HepG2 (cell line): Measurements from ENCODE around the gene SKP1. TPM values are rescaled to one million over a fixed set of nuclear protein-coding genes. Genes with fewer than 3 reads are reported as not detected.

Experiments used
- BCL6 ChIP-seq: IDR thresholded peaks from 2 replicates; pipeline ENCODE4 v1.6.1; 2016; ENCODE audit warnings: missing genetic modification reagents, missing compliant biosample characterization
- CCDC6 ChIP-seq: sonication (generic); formaldehyde crosslinking; IDR thresholded peaks from 2 replicates; pipeline ENCODE4 v1.8.1; 2022; ENCODE audit warnings: mild to moderate bottlenecking, missing genetic modification reagents, moderate library complexity
- DNMT1 ChIP-seq: sonication (generic); formaldehyde crosslinking; IDR thresholded peaks from 2 replicates; pipeline ENCODE4 v1.5.1; 2020; ENCODE audit warnings: mild to moderate bottlenecking, missing genetic modification reagents
- MIER2 ChIP-seq: IDR thresholded peaks from 2 replicates; pipeline ENCODE4 v1.6.1; 2016; ENCODE audit warnings: missing biosample characterization, missing genetic modification reagents
- NFATC3 ChIP-seq: sonication (generic); formaldehyde crosslinking; IDR thresholded peaks from 2 replicates; pipeline ENCODE4 v1.5.1; 2020; ENCODE audit warnings: mild to moderate bottlenecking, missing genetic modification reagents
- NFE2 ChIP-seq: sonication (generic); formaldehyde crosslinking; IDR thresholded peaks from 2 replicates; pipeline ENCODE4 v1.4.0; 2020; ENCODE audit warnings: missing genetic modification reagents
- NFKB2 ChIP-seq: sonication (generic); formaldehyde crosslinking; IDR thresholded peaks from 2 replicates; pipeline ENCODE4 v1.4.0; 2020; ENCODE audit warnings: missing genetic modification reagents, borderline replicate concordance
- NPAS2 ChIP-seq: sonication (generic); formaldehyde crosslinking; IDR thresholded peaks from 2 replicates; pipeline ENCODE4 v1.8.0; 2022; ENCODE audit warnings: mild to moderate bottlenecking, missing genetic modification reagents, borderline replicate concordance
- NR2F2 ChIP-seq: IDR thresholded peaks from 2 replicates; pipeline ENCODE4 v1.6.1; 2012; ENCODE audit warnings: low read depth, inconsistent platforms, borderline replicate concordance
- RAD21 ChIP-seq: fragments of 450-650 bp; formaldehyde crosslinking; IDR thresholded peaks from 2 replicates; pipeline ENCODE4 v1.5.0; 2020; ENCODE audit warnings: mild to moderate bottlenecking
- REL ChIP-seq: sonication (generic); formaldehyde crosslinking; conservative IDR thresholded peaks from 2 replicates; pipeline ENCODE4 v1.8.0; 2022; ENCODE audit warnings: mild to moderate bottlenecking, missing genetic modification reagents, moderate library complexity
- SP1 ChIP-seq, 2 experiments: fragments of 450-650 bp in 1 of 2; sonication (generic) in 1 of 2; formaldehyde crosslinking in 1 of 2; IDR thresholded peaks; 2 replicates each; pipeline versions ENCODE4 v1.4.0 to v1.6.1; 2016 to 2020; ENCODE audit warnings: missing genetic modification reagents in 1 of 2
- TAF1 ChIP-seq: sonication (generic); formaldehyde crosslinking; IDR thresholded peaks from 2 replicates; pipeline ENCODE4 v1.4.0; 2020; ENCODE audit warnings: missing genetic modification reagents
- TARDBP ChIP-seq: sonication (generic); formaldehyde crosslinking; IDR thresholded peaks from 2 replicates; pipeline ENCODE4 v1.8.0; 2022; ENCODE audit warnings: mild to moderate bottlenecking, missing genetic modification reagents
- TOE1 ChIP-seq: sonication (generic); formaldehyde crosslinking; IDR thresholded peaks from 2 replicates; pipeline ENCODE4 v1.4.0; 2020; ENCODE audit warnings: mild to moderate bottlenecking, missing genetic modification reagents
- WIZ ChIP-seq: sonication (generic); formaldehyde crosslinking; IDR thresholded peaks from 2 replicates; pipeline ENCODE4 v1.5.1; 2020; ENCODE audit warnings: mild to moderate bottlenecking, missing genetic modification reagents
- ZBTB7B ChIP-seq: sonication (generic); formaldehyde crosslinking; IDR thresholded peaks from 2 replicates; pipeline ENCODE4 v1.4.0; 2020; ENCODE audit warnings: missing genetic modification reagents
- ZMAT3 ChIP-seq: sonication (generic); formaldehyde crosslinking; conservative IDR thresholded peaks from 2 replicates; pipeline ENCODE4 v1.7.0; 2021; ENCODE audit warnings: missing genetic modification reagents
- ZNF20 ChIP-seq: sonication (generic); formaldehyde crosslinking; IDR thresholded peaks from 2 replicates; pipeline ENCODE4 v1.4.0; 2020; ENCODE audit warnings: mild to moderate bottlenecking, moderate library complexity, missing genetic modification reagents
- ZNF598 ChIP-seq: sonication (generic); formaldehyde crosslinking; IDR thresholded peaks from 2 replicates; pipeline ENCODE4 v1.5.1; 2020; ENCODE audit warnings: mild to moderate bottlenecking, missing genetic modification reagents, borderline replicate concordance
- ZNF709 ChIP-seq: sonication (generic); formaldehyde crosslinking; IDR thresholded peaks from 2 replicates; pipeline ENCODE4 v1.5.0; 2020; ENCODE audit warnings: mild to moderate bottlenecking, missing genetic modification reagents
- ZNF768 ChIP-seq: sonication (generic); formaldehyde crosslinking; IDR thresholded peaks from 2 replicates; pipeline ENCODE4 v1.4.0; 2020; ENCODE audit warnings: missing genetic modification reagents
- ZNF780A ChIP-seq: sonication (generic); formaldehyde crosslinking; IDR thresholded peaks from 2 replicates; pipeline ENCODE4 v1.8.0; 2022; ENCODE audit warnings: mild to moderate bottlenecking, missing genetic modification reagents, moderate library complexity
- polyA plus RNA-seq, 8 experiments: library from polyadenylated mRNA; depleted of rRNA in 3 of 8; stranded (reverse) in 7 of 8; unstranded in 1 of 8; fragments of >200 nt; fragmentation: Illumina TruSeq in 4 of 8; extraction: Trizol in 4 of 8; gene quantifications; 2 replicates each; pipeline versions ENCODE4 v1.2.1 to v1.2.3, GENCODE V29; 2011 to 2016; ENCODE audit warnings: low read depth in 4 of 8, missing spikeins in 1 of 8, mixed read lengths in 1 of 8; ENCODE audit not compliant: insufficient read depth in 1 of 8
- total RNA-seq, 5 experiments: library from RNA; depleted of rRNA; stranded (reverse); fragments of >200 nt; fragmentation: Illumina TruSeq; extraction: Trizol; gene quantifications; 2 replicates each; pipeline ENCODE4 v1.2.3, GENCODE V29; 2016; ENCODE audit warnings: low read depth in 1 of 5
- TF ChIP-seq, protein P1 (sequence below): sonication (generic); formaldehyde crosslinking; IDR thresholded peaks from 2 replicates; pipeline ENCODE4 v1.5.0; 2020; ENCODE audit warnings: missing genetic modification reagents
- TF ChIP-seq, protein P2 (sequence below): sonication (generic); formaldehyde crosslinking; IDR thresholded peaks from 2 replicates; pipeline ENCODE4 v1.5.0; 2020; ENCODE audit warnings: mild to moderate bottlenecking, missing genetic modification reagents
- TF ChIP-seq, protein P3 (sequence below): sonication (generic); formaldehyde crosslinking; IDR thresholded peaks from 2 replicates; pipeline ENCODE4 v1.4.0; 2020; ENCODE audit warnings: missing genetic modification reagents

The SKP1 gene
- total and polyA plus RNA-seq, 2 of the 13 experiments (the other 11 are each of a cell fraction or from before 2014, with no cell fraction given), result 134 to 340 TPM

DNA sequence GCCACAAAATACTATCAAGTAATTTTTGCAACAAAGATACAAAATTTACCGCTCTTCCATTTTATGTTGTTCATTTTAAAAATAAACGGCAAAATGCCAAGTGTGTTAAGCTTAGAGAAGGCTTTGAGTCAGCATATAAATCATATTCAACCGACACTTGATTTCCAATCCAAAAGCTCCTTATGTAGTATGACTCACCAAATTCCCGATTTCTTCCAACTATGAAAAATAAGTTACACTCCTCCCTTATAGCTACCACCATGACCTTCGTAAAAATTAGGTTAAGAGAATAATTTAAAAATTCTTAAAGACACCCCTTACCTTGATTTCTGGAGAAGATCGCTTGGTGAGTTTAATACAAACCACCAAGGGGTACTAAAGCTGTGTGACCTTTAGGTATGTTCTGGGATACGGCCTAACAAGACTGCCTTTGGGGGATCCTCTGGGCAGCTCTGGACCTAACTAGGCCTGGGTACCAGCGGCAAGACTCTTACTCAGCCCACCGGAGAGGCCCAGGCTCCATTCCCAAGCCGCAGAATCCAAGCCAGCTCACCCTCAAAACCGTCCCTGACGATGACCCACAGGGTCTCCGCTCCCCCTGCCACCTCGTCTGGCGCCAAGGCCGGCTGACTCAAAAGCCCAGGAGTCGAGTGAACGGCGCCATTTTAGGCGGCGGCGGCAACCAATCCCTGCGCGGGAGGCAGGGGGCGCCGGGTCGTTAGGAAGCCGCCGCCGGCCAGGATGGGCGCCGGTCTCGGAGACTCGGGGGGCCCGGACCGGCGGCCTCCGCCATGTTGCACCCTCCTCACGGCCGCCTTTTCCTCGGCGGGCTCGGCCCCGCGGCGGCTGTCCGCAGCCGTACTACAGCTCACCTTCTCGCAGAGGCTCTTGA is 48.4 kb upstream of the SKP1 start (continued):
- no peak; the same call in 1 of the 2 replicates for TF ChIP-seq WIZ
- TF ChIP-seq NFE2 (CRISPR knock-in tag), result no peak
- TF ChIP-seq BCL6 (CRISPR knock-in tag), result no peak
- TF ChIP-seq ZNF20 (CRISPR knock-in tag), result peak; percentile 88
- TF ChIP-seq NFKB2, result peak; percentile 26; the same call in 1 of the 2 replicates
- no peak for TF ChIP-seq SP1 (IDR thresholded peaks at IDR 0.05)
- no peak for TF ChIP-seq SP1 (CRISPR knock-in tag; IDR thresholded peaks at IDR 0.05)
- TF ChIP-seq ZNF780A, result 0 out of 2 replicates have a peak, but pooled peaks have one; percentile 13
- no peak for TF ChIP-seq TARDBP (CRISPR knock-in tag)
- TF ChIP-seq RAD21 (CRISPR knock-in tag), result 0 out of 2 replicates have a peak, but pooled peaks have one; percentile 57
- TF ChIP-seq, protein P1, sequence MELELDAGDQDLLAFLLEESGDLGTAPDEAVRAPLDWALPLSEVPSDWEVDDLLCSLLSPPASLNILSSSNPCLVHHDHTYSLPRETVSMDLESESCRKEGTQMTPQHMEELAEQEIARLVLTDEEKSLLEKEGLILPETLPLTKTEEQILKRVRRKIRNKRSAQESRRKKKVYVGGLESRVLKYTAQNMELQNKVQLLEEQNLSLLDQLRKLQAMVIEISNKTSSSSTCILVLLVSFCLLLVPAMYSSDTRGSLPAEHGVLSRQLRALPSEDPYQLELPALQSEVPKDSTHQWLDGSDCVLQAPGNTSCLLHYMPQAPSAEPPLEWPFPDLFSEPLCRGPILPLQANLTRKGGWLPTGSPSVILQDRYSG (CRISPR knock-in tag), result 0 out of 2 replicates have a peak, but pooled peaks have one; percentile 32
- no peak for TF ChIP-seq ZNF709 (CRISPR knock-in tag)
- peak; percentile 22; the same call in 1 of the 2 replicates for TF ChIP-seq NR2F2
- no peak for TF ChIP-seq NFATC3
- 0 out of 2 replicates have a peak, but pooled peaks have one; percentile 73 for TF ChIP-seq TOE1
- TF ChIP-seq, protein P2, sequence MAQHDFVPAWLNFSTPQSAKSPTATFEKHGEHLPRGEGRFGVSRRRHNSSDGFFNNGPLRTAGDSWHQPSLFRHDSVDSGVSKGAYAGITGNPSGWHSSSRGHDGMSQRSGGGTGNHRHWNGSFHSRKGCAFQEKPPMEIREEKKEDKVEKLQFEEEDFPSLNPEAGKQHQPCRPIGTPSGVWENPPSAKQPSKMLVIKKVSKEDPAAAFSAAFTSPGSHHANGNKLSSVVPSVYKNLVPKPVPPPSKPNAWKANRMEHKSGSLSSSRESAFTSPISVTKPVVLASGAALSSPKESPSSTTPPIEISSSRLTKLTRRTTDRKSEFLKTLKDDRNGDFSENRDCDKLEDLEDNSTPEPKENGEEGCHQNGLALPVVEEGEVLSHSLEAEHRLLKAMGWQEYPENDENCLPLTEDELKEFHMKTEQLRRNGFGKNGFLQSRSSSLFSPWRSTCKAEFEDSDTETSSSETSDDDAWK, result no peak
- peak; percentile 26; the same call in 1 of the 2 replicates for TF ChIP-seq ZNF768
- TF ChIP-seq TAF1 (CRISPR knock-in tag), result peak; percentile 16; the same call in 1 of the 2 replicates
- peak; percentile 45; the same call in 1 of the 2 replicates for TF ChIP-seq ZBTB7B (CRISPR knock-in tag)
- TF ChIP-seq, protein P3, sequence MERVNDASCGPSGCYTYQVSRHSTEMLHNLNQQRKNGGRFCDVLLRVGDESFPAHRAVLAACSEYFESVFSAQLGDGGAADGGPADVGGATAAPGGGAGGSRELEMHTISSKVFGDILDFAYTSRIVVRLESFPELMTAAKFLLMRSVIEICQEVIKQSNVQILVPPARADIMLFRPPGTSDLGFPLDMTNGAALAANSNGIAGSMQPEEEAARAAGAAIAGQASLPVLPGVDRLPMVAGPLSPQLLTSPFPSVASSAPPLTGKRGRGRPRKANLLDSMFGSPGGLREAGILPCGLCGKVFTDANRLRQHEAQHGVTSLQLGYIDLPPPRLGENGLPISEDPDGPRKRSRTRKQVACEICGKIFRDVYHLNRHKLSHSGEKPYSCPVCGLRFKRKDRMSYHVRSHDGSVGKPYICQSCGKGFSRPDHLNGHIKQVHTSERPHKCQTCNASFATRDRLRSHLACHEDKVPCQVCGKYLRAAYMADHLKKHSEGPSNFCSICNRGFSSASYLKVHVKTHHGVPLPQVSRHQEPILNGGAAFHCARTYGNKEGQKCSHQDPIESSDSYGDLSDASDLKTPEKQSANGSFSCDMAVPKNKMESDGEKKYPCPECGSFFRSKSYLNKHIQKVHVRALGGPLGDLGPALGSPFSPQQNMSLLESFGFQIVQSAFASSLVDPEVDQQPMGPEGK (CRISPR knock-in tag), result 0 out of 2 replicates have a peak, but pooled peaks have one; percentile 10
- TF ChIP-seq NPAS2 (CRISPR knock-in tag), result no peak
- no peak for TF ChIP-seq ZNF598 (CRISPR knock-in tag)
- no peak; the same call in 1 of the 2 replicates for TF ChIP-seq ZMAT3 (CRISPR knock-in tag)
- no peak for TF ChIP-seq DNMT1 (CRISPR knock-in tag)
- no peak; the same call in 1 of the 2 replicates for TF ChIP-seq REL (CRISPR knock-in tag)
- no peak for TF ChIP-seq MIER2 (CRISPR knock-in tag)
- no peak; the same call in 1 of the 2 replicates for TF ChIP-seq CCDC6
